GM13977 (cell line): ENCODE measurements around the gene GCSAM.

Source experiments
- DNase-seq: peaks from one replicate; pipeline ENCODE4 v3.0.0; 2012; ENCODE audit warnings: low spot score
- in situ Hi-C: fragments of 300-500 bp; cut with MboI; formaldehyde crosslinking; loops from one replicate; pipeline ENCODE4 v1.12.0; 2022; ENCODE audit warnings: low sequenced_read_pairs, low pct_unique_long_range_greater_than_20kb, mixed read lengths, inconsistent platforms; ENCODE audit not compliant: unreplicated experiment
- TF ChIP-seq, protein P1 (sequence below): IDR thresholded peaks from 2 replicates; pipeline ENCODE4 v1.5.1; 2012; ENCODE audit warnings: mild to moderate bottlenecking, control low read depth; ENCODE audit not compliant: insufficient read depth; ENCODE audit errors: extremely low read depth, missing control alignments

GCSAM gene

DNA sequence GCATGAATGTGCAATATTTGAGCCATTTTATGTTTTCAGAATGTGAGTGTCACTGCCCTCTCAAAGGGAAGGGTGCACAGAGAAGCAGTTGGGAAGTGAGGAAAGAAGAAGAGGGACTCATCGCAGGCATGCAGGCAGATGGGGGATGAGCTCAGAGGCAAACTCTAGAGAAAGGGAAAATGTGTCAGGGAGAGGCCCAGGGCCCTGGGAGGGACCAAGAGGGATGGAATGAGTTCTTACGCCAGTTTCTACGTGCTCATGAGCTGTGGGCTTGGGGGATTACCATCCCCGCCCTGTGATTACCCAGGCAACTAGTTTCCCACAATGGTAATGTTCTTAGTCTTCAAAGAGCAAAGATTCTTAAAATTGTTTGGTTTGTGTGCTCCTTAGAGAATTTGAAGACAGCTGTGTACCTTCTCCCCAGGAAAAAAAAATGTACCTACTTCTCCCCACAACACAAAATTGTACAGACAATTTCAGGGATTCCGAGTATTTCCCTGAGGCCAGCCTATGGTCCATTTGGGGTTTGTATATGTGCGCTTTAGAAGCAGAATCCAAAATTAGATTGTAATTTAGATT lies 17.8 kb downstream of the GCSAM start:
- peak; percentile 47 for DNase-seq
- TF ChIP-seq, protein P1, sequence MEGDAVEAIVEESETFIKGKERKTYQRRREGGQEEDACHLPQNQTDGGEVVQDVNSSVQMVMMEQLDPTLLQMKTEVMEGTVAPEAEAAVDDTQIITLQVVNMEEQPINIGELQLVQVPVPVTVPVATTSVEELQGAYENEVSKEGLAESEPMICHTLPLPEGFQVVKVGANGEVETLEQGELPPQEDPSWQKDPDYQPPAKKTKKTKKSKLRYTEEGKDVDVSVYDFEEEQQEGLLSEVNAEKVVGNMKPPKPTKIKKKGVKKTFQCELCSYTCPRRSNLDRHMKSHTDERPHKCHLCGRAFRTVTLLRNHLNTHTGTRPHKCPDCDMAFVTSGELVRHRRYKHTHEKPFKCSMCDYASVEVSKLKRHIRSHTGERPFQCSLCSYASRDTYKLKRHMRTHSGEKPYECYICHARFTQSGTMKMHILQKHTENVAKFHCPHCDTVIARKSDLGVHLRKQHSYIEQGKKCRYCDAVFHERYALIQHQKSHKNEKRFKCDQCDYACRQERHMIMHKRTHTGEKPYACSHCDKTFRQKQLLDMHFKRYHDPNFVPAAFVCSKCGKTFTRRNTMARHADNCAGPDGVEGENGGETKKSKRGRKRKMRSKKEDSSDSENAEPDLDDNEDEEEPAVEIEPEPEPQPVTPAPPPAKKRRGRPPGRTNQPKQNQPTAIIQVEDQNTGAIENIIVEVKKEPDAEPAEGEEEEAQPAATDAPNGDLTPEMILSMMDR: no peak
- in situ Hi-C loops: loop anchor here (25.0 kb wide), 1 partner anchor 872 kb away; the partner anchor contains the start of genes CD200R1 and GTPBP8

DNA sequence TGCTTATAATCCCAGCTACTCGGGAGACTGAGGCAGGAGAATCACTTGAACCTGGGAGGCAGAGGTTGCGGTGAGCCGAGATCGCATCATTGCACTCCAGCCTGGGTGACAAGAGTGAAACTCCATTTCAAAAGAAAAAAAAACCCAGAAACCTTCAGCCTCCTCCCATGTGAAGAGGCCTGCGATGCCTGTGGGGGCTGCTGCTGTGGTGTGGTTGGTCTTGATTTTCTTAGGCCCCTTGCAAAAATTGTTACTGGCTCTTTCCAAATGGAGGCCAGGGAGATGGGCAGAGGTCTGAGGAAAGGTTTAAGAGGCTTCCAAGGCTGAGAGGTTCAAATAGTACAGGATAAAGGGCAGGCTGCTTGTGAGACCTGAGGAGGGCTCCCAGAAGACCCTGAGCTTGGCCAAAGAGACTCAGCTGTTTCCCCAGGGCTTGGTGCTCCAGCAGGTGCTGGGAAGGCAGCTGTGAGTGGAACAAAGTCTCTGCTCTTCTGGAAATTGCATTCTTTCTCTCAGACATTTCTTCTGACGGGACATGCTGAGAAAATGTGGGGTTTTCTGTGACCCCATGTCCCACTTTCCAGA lies 18.4 kb downstream of the GCSAM start:
- TF ChIP-seq, protein P1: no peak
- DNase-seq: no peak
- in situ Hi-C loops: loop anchor here (5.0 to 25.0 kb wide), 2 partner anchors 403 to 873 kb away; partner anchors contain the start of genes CD200R1 and GTPBP8

DNA sequence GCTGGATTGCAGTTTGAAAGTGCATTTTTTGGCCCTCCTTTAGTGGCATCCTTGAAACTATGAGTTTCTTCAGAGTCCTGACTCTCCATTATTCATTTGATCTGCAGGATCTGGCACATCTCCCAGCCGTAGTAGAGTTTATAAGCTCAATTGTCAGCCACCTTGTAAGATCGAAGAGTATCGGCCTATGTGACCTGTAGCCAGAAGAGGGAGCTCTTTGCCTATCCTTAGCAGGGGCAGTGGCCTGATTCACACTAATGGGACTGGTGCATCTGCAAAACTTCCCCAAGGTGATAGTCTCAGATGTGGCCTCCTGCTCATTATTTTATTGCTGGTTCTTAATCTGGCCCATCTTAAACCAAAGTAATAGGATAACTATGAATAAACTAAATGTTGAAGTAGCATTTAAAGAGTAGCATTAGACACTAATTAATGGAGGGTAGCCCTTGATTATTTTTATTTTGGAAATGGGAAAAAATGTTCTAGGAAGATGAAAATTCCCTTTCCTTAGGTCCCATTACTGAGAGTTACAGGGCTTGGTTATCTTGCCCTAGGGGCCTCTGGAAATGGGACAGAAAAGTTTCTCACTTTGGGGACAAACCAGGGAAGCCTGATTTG lies 21.2 kb downstream of the GCSAM start:
- in situ Hi-C loops: loop anchor here (5.0 to 25.0 kb wide), 2 partner anchors 405 to 875 kb away; partner anchors contain the start of genes CD200R1 and GTPBP8
- peak; percentile 65 for DNase-seq
- TF ChIP-seq, protein P1: peak; percentile 82

DNA sequence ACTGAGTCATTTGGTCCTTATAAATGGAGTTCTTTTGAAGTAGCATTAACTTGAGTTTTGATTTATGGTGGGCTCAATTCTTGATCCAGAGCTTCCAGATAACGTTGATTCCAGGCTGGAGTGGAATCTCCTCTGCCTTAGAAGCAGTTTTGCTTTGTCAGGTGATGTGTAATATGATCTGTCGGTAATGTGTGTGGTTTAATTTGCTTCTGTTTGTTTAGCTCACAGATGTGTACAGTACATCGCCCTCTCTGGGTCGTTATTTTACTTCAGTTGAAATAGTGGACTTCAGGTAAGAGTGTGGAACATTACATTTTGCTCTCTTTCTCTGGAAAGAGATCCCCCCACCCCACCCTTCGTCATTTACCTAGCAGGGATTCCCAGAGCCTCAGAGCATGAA lies 23.7 kb downstream of the GCSAM start:
- no peak for DNase-seq
- TF ChIP-seq, protein P1: no peak
- in situ Hi-C loops: loop anchor here (25.0 kb wide), 1 partner anchor 878 kb away; the partner anchor contains the start of genes CD200R1 and GTPBP8

DNA sequence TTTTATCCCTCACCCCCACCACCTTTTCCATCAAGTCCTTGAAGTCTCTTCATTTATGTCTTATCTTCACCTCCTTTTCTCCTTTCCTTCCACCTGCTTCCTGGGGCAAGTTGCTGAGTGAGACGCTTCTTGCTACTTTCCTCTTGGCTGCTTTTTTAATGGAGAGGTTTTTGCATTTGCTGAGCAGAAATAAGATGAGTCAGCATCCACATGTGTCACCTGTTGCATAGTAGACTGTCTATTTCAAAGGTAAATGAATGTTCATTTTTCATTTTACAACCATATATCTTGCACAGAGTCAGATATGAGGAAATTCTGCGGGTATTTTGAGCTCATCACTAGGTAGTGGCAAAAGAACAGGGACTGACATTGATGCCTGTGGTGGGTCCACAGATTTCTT lies 28.3 kb downstream of the GCSAM start:
- DNase-seq: no peak
- in situ Hi-C loops: loop anchor here (25.0 kb wide), 1 partner anchor 883 kb away; the partner anchor contains the start of genes CD200R1 and GTPBP8
- TF ChIP-seq, protein P1: no peak

DNA sequence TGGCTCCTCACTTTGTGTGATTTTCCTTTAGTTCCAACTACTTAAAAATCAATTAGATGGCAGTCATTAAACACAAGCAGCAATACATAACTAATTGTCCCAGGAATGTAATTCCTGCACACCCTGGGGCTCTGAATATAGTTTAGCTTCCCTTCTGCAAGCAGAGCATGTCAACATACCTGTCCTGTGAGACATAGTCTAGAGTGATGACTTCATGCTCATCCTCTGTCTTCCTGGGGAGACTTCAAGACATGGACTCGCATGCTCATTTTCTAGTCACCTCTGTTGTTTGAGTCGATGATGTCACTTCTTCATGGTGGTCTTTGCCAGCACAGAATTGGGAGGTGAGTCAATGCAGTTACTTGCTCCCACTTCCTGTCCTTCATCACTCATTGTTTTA lies 31.1 kb downstream of the GCSAM start:
- TF ChIP-seq, protein P1: no peak
- in situ Hi-C loops: loop anchor here (25.0 kb wide), 1 partner anchor 885 kb away; the partner anchor contains the start of genes CD200R1 and GTPBP8
- no peak for DNase-seq
